PFSK-1 (cell line): ENCODE data around the gene ORAI1.

ENCODE experiments used
- FOXP2 ChIP-seq: optimal IDR thresholded peaks from 2 replicates; pipeline ENCODE3; 2011; ENCODE audit warnings: borderline replicate concordance, control low read depth, inconsistent platforms; ENCODE audit not compliant: insufficient read depth; ENCODE audit errors: extremely low read length, extremely low read depth
- POLR2AphosphoS5 ChIP-seq: IDR thresholded peaks from 2 replicates; pipeline ENCODE4 v1.6.1; 2012; ENCODE audit warnings: low read depth, mild to moderate bottlenecking, control low read depth, low read length, moderate library complexity
- SIN3A ChIP-seq: IDR thresholded peaks from 2 replicates; pipeline ENCODE4 v1.6.1; 2012; ENCODE audit warnings: mild to moderate bottlenecking, low read length, moderate library complexity, borderline replicate concordance; ENCODE audit not compliant: insufficient read depth
- TAF1 ChIP-seq: IDR thresholded peaks from 2 replicates; pipeline ENCODE4 v1.6.1; 2012; ENCODE audit warnings: low read length, control low read depth, borderline replicate concordance; ENCODE audit not compliant: insufficient read depth
- TF ChIP-seq, protein P1 (sequence below), 2 experiments: IDR thresholded peaks; 2 replicates each; pipeline versions ENCODE4 v1.6.1 to v1.8.0; 2011 to 2012; ENCODE audit warnings: low read depth in 2 of 2, low read length in 2 of 2, control low read depth in 1 of 2, inconsistent platforms in 1 of 2, mild to moderate bottlenecking in 1 of 2, moderate library complexity in 1 of 2; ENCODE audit not compliant: insufficient read depth in 1 of 2

The ORAI1 gene

DNA sequence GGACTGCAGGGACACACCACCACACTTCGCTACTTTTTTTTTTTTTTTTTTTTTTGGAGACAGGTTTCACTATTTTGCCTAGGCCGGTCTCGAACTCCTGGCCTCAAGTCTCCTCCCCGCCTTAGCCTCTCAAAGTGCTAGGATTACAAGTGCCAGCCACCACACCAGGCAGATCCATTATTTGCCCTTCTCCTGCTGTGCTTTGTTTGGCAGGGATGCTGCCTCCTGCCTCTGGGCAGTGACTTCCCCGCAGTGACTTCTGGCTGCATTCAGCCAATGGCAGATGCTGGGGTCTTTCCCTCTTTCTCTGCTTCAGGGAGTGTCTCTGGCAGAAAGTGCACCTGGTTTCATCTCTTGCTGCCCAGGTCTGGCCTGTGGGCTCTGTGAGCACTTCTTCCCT, 49.9 kb downstream of the ORAI1 start:
- no peak for TF ChIP-seq TAF1
- no peak for TF ChIP-seq POLR2AphosphoS5
- TF ChIP-seq, protein P1, sequence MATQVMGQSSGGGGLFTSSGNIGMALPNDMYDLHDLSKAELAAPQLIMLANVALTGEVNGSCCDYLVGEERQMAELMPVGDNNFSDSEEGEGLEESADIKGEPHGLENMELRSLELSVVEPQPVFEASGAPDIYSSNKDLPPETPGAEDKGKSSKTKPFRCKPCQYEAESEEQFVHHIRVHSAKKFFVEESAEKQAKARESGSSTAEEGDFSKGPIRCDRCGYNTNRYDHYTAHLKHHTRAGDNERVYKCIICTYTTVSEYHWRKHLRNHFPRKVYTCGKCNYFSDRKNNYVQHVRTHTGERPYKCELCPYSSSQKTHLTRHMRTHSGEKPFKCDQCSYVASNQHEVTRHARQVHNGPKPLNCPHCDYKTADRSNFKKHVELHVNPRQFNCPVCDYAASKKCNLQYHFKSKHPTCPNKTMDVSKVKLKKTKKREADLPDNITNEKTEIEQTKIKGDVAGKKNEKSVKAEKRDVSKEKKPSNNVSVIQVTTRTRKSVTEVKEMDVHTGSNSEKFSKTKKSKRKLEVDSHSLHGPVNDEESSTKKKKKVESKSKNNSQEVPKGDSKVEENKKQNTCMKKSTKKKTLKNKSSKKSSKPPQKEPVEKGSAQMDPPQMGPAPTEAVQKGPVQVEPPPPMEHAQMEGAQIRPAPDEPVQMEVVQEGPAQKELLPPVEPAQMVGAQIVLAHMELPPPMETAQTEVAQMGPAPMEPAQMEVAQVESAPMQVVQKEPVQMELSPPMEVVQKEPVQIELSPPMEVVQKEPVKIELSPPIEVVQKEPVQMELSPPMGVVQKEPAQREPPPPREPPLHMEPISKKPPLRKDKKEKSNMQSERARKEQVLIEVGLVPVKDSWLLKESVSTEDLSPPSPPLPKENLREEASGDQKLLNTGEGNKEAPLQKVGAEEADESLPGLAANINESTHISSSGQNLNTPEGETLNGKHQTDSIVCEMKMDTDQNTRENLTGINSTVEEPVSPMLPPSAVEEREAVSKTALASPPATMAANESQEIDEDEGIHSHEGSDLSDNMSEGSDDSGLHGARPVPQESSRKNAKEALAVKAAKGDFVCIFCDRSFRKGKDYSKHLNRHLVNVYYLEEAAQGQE (IDR thresholded peaks at IDR 0.05; ENCODE audit: insufficient read depth in 1 of 2, low read depth in 2 of 2, low read length in 2 of 2) = no peak
- TF ChIP-seq FOXP2 = no peak
- TF ChIP-seq SIN3A = no peak

DNA sequence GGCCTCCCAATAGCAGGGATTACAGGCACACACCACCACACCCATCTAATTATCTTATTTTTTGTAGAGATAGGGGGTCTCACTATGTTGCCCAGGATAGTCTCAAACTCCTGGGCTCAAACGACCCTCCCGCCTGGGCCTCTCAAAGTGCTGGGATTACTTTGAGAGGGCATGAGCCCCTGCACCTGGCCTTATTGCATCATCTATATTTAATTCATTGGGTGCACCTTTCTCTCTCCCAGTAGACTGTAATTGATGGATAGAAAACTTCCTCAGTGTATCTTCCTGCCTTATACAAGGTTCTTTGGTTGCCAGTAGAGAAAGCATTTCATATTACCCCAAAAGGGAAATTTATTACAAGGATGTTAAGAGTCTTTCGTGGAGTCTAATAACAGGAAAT, 52.0 kb downstream of the ORAI1 start:
- TF ChIP-seq FOXP2 (no peak), POLR2AphosphoS5 (no peak), TAF1 (no peak)
- TF ChIP-seq, protein P1 (IDR thresholded peaks at IDR 0.05; ENCODE audit: insufficient read depth in 1 of 2, low read depth in 2 of 2, low read length in 2 of 2) = no peak

DNA sequence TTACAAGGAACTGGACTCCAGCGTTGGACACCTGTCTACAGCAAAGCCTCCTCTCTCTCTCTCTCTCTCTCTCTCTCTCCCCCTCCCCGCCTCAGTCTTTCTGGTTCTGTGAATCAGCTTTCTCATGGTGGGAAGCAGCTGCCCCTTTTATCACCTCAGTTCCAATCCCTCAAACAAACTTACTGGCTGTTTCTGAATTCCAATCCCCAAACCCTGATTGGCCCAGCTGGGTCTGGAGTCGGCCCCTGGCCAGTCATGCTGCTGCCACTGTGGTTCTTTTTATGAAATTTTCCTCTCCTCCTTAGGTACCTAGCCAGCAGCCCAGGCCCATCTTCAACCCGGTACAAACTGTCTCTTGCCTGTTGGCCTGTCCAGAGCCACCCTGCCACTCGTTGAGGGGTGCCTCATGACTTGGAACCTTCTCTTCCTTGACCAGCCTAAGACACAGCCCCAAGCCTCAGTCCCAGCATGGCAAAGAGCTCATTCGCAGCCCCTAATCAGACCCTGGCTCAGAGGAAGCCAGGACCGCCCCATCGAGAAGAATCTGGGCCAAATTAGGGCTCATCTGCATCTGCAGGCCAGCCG, 52.5 kb downstream of the ORAI1 start:
- TF ChIP-seq SIN3A (no peak), FOXP2 (no peak), POLR2AphosphoS5 (no peak), TAF1 (no peak)
- TF ChIP-seq, protein P1 (IDR thresholded peaks at IDR 0.05; ENCODE audit: insufficient read depth in 1 of 2, low read depth in 2 of 2, low read length in 2 of 2) = no peak

DNA sequence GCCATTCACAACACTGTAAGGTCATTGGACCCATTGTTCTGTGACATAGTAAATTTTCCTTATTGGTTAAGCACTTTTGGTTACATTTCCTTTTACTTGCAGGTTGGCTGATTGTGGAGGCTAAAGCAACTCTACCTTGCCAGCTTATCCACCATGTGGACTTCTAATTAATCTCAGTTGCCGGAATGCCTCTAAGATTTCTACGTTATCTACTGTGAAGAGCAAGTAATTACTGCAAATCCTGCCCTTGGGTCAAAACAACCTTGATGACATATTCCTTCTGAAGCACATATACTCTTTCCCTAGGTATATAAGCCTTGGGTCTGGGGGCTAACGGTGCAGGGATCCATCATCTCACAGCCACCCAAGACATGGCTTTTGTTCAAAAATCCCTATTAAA, 62.6 kb downstream of the ORAI1 start:
- TF ChIP-seq FOXP2 (no peak), SIN3A (no peak), POLR2AphosphoS5 (no peak), TAF1 (no peak)
- TF ChIP-seq, protein P1 (IDR thresholded peaks at IDR 0.05; ENCODE audit: insufficient read depth in 1 of 2, low read depth in 2 of 2, low read length in 2 of 2) = no peak

DNA sequence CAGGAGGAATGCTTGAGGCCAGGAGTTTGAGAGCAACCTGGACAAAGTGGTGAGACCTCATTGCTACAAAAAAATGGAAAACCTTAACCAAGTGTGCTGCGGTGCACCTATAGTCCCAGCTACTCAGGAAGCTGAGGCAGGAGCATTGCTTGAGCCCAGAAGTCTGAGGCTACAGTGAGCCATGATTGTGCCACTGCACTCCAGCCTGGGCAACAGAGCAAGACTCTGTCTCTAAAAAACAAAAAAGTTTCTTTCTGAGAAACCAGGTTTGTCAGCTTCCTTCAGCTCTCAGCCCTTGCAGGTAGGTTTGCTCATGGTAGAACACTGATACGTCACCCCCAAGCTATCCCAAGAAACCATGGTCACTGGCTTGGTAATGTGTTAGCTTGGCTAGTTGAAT, 63.1 kb downstream of the ORAI1 start:
- TF ChIP-seq POLR2AphosphoS5 = no peak
- TF ChIP-seq SIN3A = no peak
- no peak for TF ChIP-seq FOXP2
- TF ChIP-seq, protein P1 (IDR thresholded peaks at IDR 0.05; ENCODE audit: insufficient read depth in 1 of 2, low read depth in 2 of 2, low read length in 2 of 2) = no peak
- no peak for TF ChIP-seq TAF1
